ENCODE measurements around the gene CTIF. TPM values are rescaled to one million over a fixed set of nuclear protein-coding genes. Genes with fewer than 3 reads are reported as not detected.

CTIF gene
- polyA plus RNA-seq, 1 donor from 2014 or later, result 50.2 TPM

DNA sequence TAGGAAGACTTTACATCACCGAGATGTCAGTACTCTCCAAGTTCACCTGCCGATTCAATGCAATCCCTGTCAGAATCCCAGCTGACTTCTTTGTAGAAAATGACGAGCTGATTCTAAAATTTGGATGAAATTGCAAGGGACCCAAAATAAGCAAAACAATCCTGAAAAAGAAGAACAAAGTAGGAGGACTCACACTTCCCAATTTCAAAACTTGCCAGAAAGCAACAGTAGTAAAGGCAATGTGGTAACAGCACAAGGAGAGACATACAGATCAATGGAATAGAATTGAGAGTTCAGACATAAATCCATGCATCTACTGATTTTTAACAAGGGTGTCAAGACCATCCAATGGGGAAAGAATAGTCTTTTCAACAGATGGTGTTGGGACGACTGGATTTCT, 359.7 kb downstream of the CTIF start:
- no peaks in the 10 kb centered on the region for H3K9me2 ChIP-seq (ENCODE audit: insufficient read depth, low read length)
- H2AFZ ChIP-seq (ENCODE audit: low read depth, low read length), result no peak overlapping the region
- H3K27me3 ChIP-seq (ENCODE audit: insufficient read depth, low read depth, low read length), result no peaks in the 10 kb centered on the region
- H3F3A ChIP-seq (ENCODE audit: insufficient read depth, low read length, poor library complexity, severe bottlenecking), result no peaks in the 10 kb centered on the region
- H3K36me3 ChIP-seq (ENCODE audit: insufficient read depth, low read length), result no peaks in the 10 kb centered on the region
- no peaks in the 10 kb centered on the region for H3K9me3 ChIP-seq (ENCODE audit: low read length)
- no peaks in the 10 kb centered on the region for H3K79me2 ChIP-seq (replicated peaks; ENCODE audit: insufficient read depth, low read length)
- no peak overlapping the region for H3K9ac ChIP-seq (ENCODE audit: low read length)
- no peak overlapping the region for H3K4me2 ChIP-seq (ENCODE audit: low read length)
- no peak overlapping the region for H3K27ac ChIP-seq (ENCODE audit: low read length)
- H4K20me1 ChIP-seq (ENCODE audit: insufficient read depth), result no peaks in the 10 kb centered on the region
- H3K4me3 ChIP-seq (ENCODE audit: low read length), result no peak overlapping the region
- TF ChIP-seq SMC3 (conservative IDR thresholded peaks at IDR 0.05; ENCODE audit: poor library complexity), result no peak
- no peak for TF ChIP-seq EP300 (conservative IDR thresholded peaks at IDR 0.05; ENCODE audit: poor library complexity, severe bottlenecking)
- no peak for TF ChIP-seq POLR2AphosphoS5 (IDR thresholded peaks at IDR 0.05)
- no peak for TF ChIP-seq MXI1 (conservative IDR thresholded peaks at IDR 0.05; ENCODE audit: poor library complexity, severe bottlenecking)
- no peak for TF ChIP-seq TAF1 (IDR thresholded peaks at IDR 0.05; ENCODE audit: low read depth)
- no peak for TF ChIP-seq RAD21 (conservative IDR thresholded peaks at IDR 0.05)
- TF ChIP-seq EZH2 (IDR thresholded peaks at IDR 0.05; ENCODE audit: borderline replicate concordance, insufficient read depth, low read length, poor library complexity, severe bottlenecking), result no peak
- TF ChIP-seq, protein P1, sequence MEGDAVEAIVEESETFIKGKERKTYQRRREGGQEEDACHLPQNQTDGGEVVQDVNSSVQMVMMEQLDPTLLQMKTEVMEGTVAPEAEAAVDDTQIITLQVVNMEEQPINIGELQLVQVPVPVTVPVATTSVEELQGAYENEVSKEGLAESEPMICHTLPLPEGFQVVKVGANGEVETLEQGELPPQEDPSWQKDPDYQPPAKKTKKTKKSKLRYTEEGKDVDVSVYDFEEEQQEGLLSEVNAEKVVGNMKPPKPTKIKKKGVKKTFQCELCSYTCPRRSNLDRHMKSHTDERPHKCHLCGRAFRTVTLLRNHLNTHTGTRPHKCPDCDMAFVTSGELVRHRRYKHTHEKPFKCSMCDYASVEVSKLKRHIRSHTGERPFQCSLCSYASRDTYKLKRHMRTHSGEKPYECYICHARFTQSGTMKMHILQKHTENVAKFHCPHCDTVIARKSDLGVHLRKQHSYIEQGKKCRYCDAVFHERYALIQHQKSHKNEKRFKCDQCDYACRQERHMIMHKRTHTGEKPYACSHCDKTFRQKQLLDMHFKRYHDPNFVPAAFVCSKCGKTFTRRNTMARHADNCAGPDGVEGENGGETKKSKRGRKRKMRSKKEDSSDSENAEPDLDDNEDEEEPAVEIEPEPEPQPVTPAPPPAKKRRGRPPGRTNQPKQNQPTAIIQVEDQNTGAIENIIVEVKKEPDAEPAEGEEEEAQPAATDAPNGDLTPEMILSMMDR (IDR thresholded peaks at IDR 0.05; ENCODE audit: poor library complexity, severe bottlenecking), result no peak
- TF ChIP-seq, protein P2, sequence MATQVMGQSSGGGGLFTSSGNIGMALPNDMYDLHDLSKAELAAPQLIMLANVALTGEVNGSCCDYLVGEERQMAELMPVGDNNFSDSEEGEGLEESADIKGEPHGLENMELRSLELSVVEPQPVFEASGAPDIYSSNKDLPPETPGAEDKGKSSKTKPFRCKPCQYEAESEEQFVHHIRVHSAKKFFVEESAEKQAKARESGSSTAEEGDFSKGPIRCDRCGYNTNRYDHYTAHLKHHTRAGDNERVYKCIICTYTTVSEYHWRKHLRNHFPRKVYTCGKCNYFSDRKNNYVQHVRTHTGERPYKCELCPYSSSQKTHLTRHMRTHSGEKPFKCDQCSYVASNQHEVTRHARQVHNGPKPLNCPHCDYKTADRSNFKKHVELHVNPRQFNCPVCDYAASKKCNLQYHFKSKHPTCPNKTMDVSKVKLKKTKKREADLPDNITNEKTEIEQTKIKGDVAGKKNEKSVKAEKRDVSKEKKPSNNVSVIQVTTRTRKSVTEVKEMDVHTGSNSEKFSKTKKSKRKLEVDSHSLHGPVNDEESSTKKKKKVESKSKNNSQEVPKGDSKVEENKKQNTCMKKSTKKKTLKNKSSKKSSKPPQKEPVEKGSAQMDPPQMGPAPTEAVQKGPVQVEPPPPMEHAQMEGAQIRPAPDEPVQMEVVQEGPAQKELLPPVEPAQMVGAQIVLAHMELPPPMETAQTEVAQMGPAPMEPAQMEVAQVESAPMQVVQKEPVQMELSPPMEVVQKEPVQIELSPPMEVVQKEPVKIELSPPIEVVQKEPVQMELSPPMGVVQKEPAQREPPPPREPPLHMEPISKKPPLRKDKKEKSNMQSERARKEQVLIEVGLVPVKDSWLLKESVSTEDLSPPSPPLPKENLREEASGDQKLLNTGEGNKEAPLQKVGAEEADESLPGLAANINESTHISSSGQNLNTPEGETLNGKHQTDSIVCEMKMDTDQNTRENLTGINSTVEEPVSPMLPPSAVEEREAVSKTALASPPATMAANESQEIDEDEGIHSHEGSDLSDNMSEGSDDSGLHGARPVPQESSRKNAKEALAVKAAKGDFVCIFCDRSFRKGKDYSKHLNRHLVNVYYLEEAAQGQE (IDR thresholded peaks at IDR 0.05; ENCODE audit: borderline replicate concordance), result no peak

DNA sequence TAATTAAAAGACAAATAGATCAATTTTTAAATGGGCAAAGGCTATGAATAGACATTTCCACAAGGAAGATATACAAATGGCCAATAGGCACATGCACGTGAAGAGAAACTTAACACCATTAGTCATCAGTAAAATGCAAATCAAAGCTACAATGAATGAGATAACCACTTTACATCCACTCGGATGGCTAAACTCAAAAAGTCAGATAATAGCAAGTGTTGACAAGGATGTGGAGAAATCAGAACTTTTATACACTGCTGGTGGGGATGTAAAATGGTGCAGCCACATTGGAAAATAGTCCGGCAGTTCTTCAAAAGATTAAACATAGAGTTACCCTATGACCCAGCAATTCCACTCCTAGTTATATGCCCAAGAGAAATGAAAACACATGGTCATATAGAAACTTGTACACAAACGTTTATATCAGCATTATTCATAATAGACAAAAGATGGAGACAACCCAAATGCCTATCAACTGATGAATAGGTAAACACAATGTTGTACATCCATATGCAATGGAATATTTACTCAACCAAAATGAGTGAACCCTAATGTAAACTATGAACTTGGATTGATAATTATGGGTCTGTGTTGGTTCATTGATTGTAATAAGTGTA, 360.8 kb downstream of the CTIF start:
- H3K9me2 ChIP-seq (ENCODE audit: insufficient read depth, low read length), result no peaks in the 10 kb centered on the region
- H3K79me2 ChIP-seq (replicated peaks; ENCODE audit: insufficient read depth, low read length), result no peaks in the 10 kb centered on the region
- no peaks in the 10 kb centered on the region for H4K20me1 ChIP-seq (ENCODE audit: insufficient read depth)
- no peak overlapping the region for H3K27ac ChIP-seq (ENCODE audit: low read length)
- H2AFZ ChIP-seq (ENCODE audit: low read depth, low read length), result no peak overlapping the region
- H3K9me3 ChIP-seq (ENCODE audit: low read length), result peaks cover 5% of the 10 kb centered on the region
- no peaks in the 10 kb centered on the region for H3K36me3 ChIP-seq (ENCODE audit: insufficient read depth, low read length)
- no peak overlapping the region for H3K4me2 ChIP-seq (ENCODE audit: low read length)
- no peak overlapping the region for H3K4me3 ChIP-seq (ENCODE audit: low read length)
- no peaks in the 10 kb centered on the region for H3K27me3 ChIP-seq (ENCODE audit: insufficient read depth, low read depth, low read length)
- no peak for TF ChIP-seq SMC3 (conservative IDR thresholded peaks at IDR 0.05; ENCODE audit: poor library complexity)
- TF ChIP-seq, protein P2 (IDR thresholded peaks at IDR 0.05; ENCODE audit: borderline replicate concordance), result no peak
- no peak for TF ChIP-seq MXI1 (conservative IDR thresholded peaks at IDR 0.05; ENCODE audit: poor library complexity, severe bottlenecking)
- no peak for TF ChIP-seq TAF1 (IDR thresholded peaks at IDR 0.05; ENCODE audit: low read depth)
- no peak for TF ChIP-seq EP300 (conservative IDR thresholded peaks at IDR 0.05; ENCODE audit: poor library complexity, severe bottlenecking)
- no peak for TF ChIP-seq EZH2 (IDR thresholded peaks at IDR 0.05; ENCODE audit: borderline replicate concordance, insufficient read depth, low read length, poor library complexity, severe bottlenecking)
- TF ChIP-seq RAD21 (conservative IDR thresholded peaks at IDR 0.05), result no peak
- TF ChIP-seq POLR2AphosphoS5 (IDR thresholded peaks at IDR 0.05), result no peak
- TF ChIP-seq, protein P1 (IDR thresholded peaks at IDR 0.05; ENCODE audit: poor library complexity, severe bottlenecking), result no peak
- no peak overlapping the region for H3K9ac ChIP-seq (ENCODE audit: low read length)
- H3F3A ChIP-seq (ENCODE audit: insufficient read depth, low read length, poor library complexity, severe bottlenecking), result no peaks in the 10 kb centered on the region

All from neural cell (in vitro differentiated cells).